Erythroblast (primary cell): Measurements from ENCODE around the gene ANK3.

Source experiments
- GATA1 ChIP-seq: IDR thresholded peaks from 2 replicates; pipeline ENCODE4 v1.6.1; 2011; ENCODE audit warnings: low read depth, mild to moderate bottlenecking, control low read depth, low read length, moderate library complexity
- POLR2A ChIP-seq: IDR thresholded peaks from 2 replicates; pipeline ENCODE4 v1.6.1; 2011; ENCODE audit warnings: mild to moderate bottlenecking, low read length

DNA sequence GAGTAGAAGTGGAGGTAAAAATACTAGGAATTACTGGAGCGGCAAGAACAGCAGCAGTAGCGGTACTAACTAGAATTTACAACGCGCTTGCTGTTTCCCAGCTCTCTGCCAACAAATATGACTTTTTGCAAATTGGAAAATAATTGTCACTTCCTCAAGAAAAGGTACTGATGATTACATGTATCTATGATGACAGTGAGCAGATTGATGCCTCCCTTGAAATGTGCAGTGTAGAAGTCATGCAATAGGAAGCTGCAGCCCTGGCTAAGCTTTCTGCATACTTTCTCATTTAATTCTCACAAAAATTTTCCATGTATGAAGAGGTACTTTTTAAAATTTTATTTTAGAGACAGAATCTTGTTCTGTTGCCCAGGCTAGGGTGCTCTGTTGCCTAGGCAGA lies 49.9 kb downstream of the ANK3 start:
- TF ChIP-seq POLR2A = no peak
- TF ChIP-seq GATA1 = no peak
